Osteoblast (primary cell): ENCODE results near the gene KRTAP5-7. TPM values are rescaled to one million over a fixed set of nuclear protein-coding genes. Genes with fewer than 3 reads are reported as not detected.

Experiments
- DNase-seq: peaks from one replicate; pipeline ENCODE4 v3.0.0; 2011; ENCODE audit warnings: low spot score, mixed read lengths; ENCODE audit not compliant: insufficient read length; ENCODE audit errors: missing footprints
- H2AFZ ChIP-seq: 2 replicates; pipeline ENCODE4 v1.6.0; 2011; ENCODE audit warnings: mild to moderate bottlenecking, low read length
- H3K27ac ChIP-seq: 2 replicates; pipeline ENCODE4 v1.5.1; 2011; ENCODE audit warnings: mild to moderate bottlenecking, low read depth, low read length, moderate library complexity
- H3K27me3 ChIP-seq: 2 replicates; pipeline ENCODE4 v1.6.0; 2012; ENCODE audit warnings: mild to moderate bottlenecking, control low read depth, inconsistent platforms, low read length, moderate library complexity; ENCODE audit not compliant: insufficient read depth
- H3K36me3 ChIP-seq: 2 replicates; pipeline ENCODE4 v1.5.1; 2011; ENCODE audit warnings: mild to moderate bottlenecking, low read length, control low read depth, moderate library complexity; ENCODE audit not compliant: insufficient read depth
- H3K4me1 ChIP-seq: 2 replicates; pipeline ENCODE4 v1.5.1; 2011; ENCODE audit warnings: mild to moderate bottlenecking, low read length, control low read depth, moderate library complexity; ENCODE audit not compliant: insufficient read depth
- H3K4me2 ChIP-seq: 2 replicates; pipeline ENCODE4 v1.6.0; 2011; ENCODE audit warnings: mild to moderate bottlenecking, low read length; ENCODE audit not compliant: insufficient read depth
- H3K4me3 ChIP-seq: fragments of 200-600 bp; sonication (generic); 3 replicates; pipeline ENCODE4 v1.5.1; 2012; ENCODE audit warnings: mild to moderate bottlenecking, low read length, inconsistent platforms; ENCODE audit not compliant: insufficient read depth
- H3K79me2 ChIP-seq: 2 replicates; pipeline ENCODE4 v1.6.0; 2012; ENCODE audit warnings: mild to moderate bottlenecking, low read length, control low read depth, inconsistent platforms; ENCODE audit not compliant: insufficient read depth
- H3K9me3 ChIP-seq: 2 replicates; pipeline ENCODE4 v1.5.1; 2011; ENCODE audit warnings: low read depth, low read length, control low read depth
- H4K20me1 ChIP-seq: 2 replicates; pipeline ENCODE4 v1.6.0; 2012; ENCODE audit warnings: mild to moderate bottlenecking, low read length, control low read depth; ENCODE audit not compliant: insufficient read depth
- CTCF ChIP-seq: IDR thresholded peaks from 2 replicates; pipeline ENCODE4 v1.5.1; 2011; ENCODE audit warnings: mild to moderate bottlenecking, low read depth, low read length, moderate library complexity; ENCODE audit errors: extremely low read depth
- total RNA-seq: library from RNA; depleted of rRNA; stranded (reverse); fragments of >200 nt; gene quantifications from 2 replicates; pipeline ENCODE4 v1.2.3, GENCODE V29; 2012

The KRTAP5-7 gene
- total RNA-seq, 1 donor = 0.36 TPM

- H3K27ac ChIP-seq = no peak overlapping the region
- no peaks in the 10 kb centered on the region for H3K9me3 ChIP-seq
- no peaks in the 10 kb centered on the region for H3K27me3 ChIP-seq
- no peak overlapping the region for H3K4me2 ChIP-seq
- DNase-seq = no peak
- H3K4me1 ChIP-seq = no peaks in the 10 kb centered on the region
- peaks cover 54% of the 10 kb centered on the region for H3K36me3 ChIP-seq
- H2AFZ ChIP-seq = no peak overlapping the region
- no peak overlapping the region for H3K4me3 ChIP-seq
- TF ChIP-seq CTCF = no peak
- no peaks in the 10 kb centered on the region for H4K20me1 ChIP-seq
- no peaks in the 10 kb centered on the region for H3K79me2 ChIP-seq
Measured at GRCh38 chr11:71482216-71482615, 44.9 kb upstream of the KRTAP5-7 start.

- no peak for DNase-seq
- Histone ChIP-seq H3K27ac (no peak overlapping the region), H3K79me2 (no peaks in the 10 kb centered on the region), H3K4me3 (no peak overlapping the region), H4K20me1 (no peaks in the 10 kb centered on the region), H3K27me3 (no peaks in the 10 kb centered on the region), H3K36me3 (peaks cover 54% of the 10 kb centered on the region), H3K9me3 (no peaks in the 10 kb centered on the region), H3K4me1 (no peaks in the 10 kb centered on the region), H2AFZ (no peak overlapping the region), H3K4me2 (no peak overlapping the region)
- no peak for TF ChIP-seq CTCF
Measured at GRCh38 chr11:71482746-71483364, 44.2 kb upstream of the KRTAP5-7 start.

GRCh38 chr11:71483692-71484091 is 43.4 kb upstream of the KRTAP5-7 start:
- no peaks in the 10 kb centered on the region for H3K4me1 ChIP-seq
- H3K27ac ChIP-seq = no peak overlapping the region
- H3K4me3 ChIP-seq = no peak overlapping the region
- no peak for DNase-seq
- no peaks in the 10 kb centered on the region for H3K27me3 ChIP-seq
- peaks cover 53% of the 10 kb centered on the region for H3K36me3 ChIP-seq
- no peak for TF ChIP-seq CTCF
- no peaks in the 10 kb centered on the region for H4K20me1 ChIP-seq
- no peak overlapping the region for H2AFZ ChIP-seq
- H3K79me2 ChIP-seq = no peaks in the 10 kb centered on the region
- H3K4me2 ChIP-seq = no peak overlapping the region
- H3K9me3 ChIP-seq = no peaks in the 10 kb centered on the region

GRCh38 chr11:71484248-71485062 is 42.6 kb upstream of the KRTAP5-7 start:
- no peaks in the 10 kb centered on the region for H3K4me1 ChIP-seq
- no peak overlapping the region for H3K4me3 ChIP-seq
- no peaks in the 10 kb centered on the region for H3K27me3 ChIP-seq
- H3K4me2 ChIP-seq = no peak overlapping the region
- no peaks in the 10 kb centered on the region for H3K9me3 ChIP-seq
- TF ChIP-seq CTCF = no peak
- H3K79me2 ChIP-seq = no peaks in the 10 kb centered on the region
- no peak overlapping the region for H2AFZ ChIP-seq
- no peak for DNase-seq
- no peak overlapping the region for H3K27ac ChIP-seq
- H4K20me1 ChIP-seq = peaks cover under 1% of the 10 kb centered on the region
- peaks cover 53% of the 10 kb centered on the region for H3K36me3 ChIP-seq
